ENCODE results near the gene CSMD2.

The CSMD2 gene

GRCh38 chr1:33948291-33948690 lies 216.7 kb downstream of the CSMD2 start:
- no peak for DNase-seq

GRCh38 chr1:33946836-33947235 lies 218.2 kb downstream of the CSMD2 start:
- DNase-seq = no peak

DNA sequence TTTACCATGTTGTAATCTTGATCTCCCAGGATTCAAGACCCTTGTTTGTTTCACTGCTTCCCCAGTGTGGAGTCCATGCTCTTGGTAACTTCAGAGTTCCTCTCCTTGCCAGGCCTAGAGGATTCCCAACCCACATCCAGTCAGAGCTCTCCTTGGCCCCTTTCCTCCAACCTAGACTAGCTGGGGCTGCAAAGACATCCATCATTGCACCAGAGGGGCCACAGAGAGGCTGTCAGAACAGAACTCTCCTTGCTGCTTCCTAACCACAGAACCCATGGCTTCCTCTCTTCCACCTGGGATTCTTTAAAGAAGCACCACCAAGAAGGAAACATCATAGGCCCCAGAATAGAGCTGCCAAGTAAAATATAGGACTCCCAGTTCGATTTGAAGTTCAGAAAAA lies 220.2 kb downstream of the CSMD2 start:
- no peak for DNase-seq

DNA sequence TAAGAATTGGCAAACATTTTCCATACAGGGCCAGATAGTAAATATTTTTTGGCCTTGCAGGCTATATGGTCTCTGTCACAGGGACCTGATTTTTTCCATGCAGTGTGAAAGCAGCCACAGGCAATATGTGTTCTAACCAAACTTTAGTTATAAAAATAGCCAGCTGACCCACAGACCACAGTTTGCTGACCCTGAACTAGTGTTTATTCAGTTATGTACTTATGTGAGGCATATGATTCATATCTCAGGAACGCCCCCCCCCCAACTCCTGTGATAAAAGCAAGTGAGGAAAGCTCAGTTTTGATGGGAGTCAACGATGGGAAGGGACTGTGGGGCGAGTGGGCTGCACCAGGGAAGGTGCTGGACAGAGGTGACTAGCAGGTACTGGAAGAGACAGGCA lies 221.1 kb downstream of the CSMD2 start:
- no peak for DNase-seq

GRCh38 chr1:33932871-33933270 lies 232.2 kb downstream of the CSMD2 start:
- no peak for DNase-seq

- DNase-seq = no peak
These were observed 233.9 kb downstream of the CSMD2 start for GRCh38 chr1:33931111-33931475.

DNA sequence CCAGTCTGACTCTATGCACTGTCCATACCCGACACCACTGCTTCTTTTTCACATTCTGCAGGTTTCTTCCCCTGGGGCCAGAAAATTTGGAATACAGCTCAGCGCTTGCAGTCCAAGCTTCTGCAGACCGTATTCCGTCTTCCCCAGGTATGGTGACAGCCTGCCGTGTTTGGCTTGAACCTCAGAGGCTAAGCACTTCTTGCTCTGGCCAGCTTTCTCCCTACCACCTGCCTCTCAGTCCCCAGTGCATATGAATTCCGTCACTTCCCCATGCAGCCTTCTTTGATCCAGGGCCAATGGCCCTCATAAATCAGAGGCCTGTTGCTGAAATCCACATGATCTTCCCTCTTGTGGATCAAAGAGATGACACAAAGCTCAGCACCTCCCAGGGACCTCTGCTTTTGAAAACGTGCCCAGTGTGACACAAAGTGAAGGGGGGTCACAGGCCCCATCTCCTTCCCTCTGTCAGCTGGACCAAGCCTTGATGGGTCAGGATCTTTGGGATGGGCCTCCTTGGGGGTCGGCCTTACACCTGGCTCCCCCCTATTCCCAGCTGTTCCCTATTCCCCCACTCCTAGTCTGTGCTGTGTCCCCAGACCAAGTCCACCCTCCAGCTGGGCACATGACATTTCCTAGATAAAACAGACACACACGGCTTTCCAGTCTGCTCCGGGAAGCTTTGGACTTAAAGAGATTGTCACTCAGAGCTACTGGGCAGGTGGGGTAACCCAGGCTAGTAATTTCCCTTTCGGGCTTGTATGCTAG lies 234.5 kb downstream of the CSMD2 start:
- no peak for DNase-seq

GRCh38 chr1:33928251-33928650 lies 236.8 kb downstream of the CSMD2 start:
- DNase-seq = no peak

GRCh38 chr1:33927721-33928120 lies 237.3 kb downstream of the CSMD2 start:
- no peak for DNase-seq

GRCh38 chr1:33925586-33925985 lies 239.4 kb downstream of the CSMD2 start:
- no peak for DNase-seq

- no peak for DNase-seq
These were observed 243.7 kb downstream of the CSMD2 start for GRCh38 chr1:33921281-33921680.

GRCh38 chr1:33918368-33918767 lies 246.7 kb downstream of the CSMD2 start:
- no peak for DNase-seq

DNA sequence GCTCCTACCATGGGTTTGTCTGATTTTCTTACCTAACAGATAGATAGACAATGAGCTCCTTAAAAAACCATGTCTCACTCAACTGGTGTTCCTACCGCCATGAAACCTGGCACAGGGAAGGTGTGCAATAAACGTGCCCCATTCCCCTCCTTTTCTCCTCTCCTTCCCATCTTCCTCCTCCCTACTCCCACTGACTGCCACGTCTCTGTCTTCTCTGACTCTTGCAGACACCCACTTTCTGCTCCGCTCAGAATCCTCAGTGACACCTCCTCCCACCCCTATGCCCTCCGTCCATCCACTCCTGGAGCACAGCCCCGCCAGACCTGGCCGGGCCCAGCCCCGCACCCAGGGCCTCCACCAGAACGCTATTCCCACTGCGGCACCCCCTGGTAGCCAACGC lies 248.2 kb downstream of the CSMD2 start:
- no peak for DNase-seq

GRCh38 chr1:33914531-33914930 lies 250.5 kb downstream of the CSMD2 start:
- no peak for DNase-seq

DNA sequence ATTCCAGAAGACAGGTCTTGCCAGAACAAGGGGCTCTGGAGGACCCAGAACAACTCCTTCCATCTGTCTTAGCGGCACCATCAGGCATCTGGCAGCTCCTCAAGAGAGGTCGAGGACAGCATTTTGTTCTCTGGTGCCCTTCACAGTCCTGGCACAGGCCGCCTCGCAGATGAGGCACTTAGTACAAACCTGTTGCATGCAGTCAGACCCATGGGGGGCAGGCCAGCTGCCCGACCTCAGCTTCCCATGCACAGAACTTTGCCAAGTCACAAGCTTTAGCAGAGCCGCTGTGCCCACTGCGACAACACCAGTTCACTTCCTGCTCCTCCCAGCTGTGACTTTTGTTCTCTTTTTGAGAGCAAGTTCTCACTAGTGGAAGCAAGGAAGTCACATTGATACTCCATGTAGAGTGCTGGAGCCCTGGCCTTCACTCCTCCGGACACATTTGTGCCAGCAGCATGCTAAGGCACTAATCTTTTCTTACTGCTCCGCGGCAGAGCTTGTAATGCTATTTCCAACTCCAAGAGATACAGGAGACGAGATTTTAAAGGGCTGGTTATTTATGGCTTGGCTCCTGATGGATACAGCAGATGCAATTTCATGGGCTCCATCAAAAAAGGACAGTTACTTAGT lies 256.6 kb downstream of the CSMD2 start:
- DNase-seq = no peak

DNA sequence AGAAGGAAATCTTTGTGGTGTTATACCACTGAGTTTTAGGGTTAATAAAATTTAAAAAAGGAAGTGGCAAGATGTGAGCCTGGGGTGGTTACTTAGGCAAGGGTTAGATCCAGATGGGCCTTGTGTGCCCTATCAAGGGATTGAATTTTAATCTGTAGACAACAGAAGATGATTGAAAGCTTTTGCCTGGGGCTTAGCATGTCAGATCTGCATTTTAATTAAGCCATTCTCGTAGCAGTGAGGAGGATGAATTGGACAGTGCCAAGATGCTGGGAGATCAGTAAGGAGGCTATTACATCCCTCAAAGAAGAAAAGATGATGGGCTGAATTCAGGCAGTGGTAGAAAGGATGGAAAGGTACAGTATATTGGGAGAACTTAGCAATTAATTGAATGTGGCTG lies 258.9 kb downstream of the CSMD2 start:
- DNase-seq = no peak

- no peak for DNase-seq
These were observed 259.8 kb downstream of the CSMD2 start for GRCh38 chr1:33905241-33905640.

- no peak for DNase-seq
These were observed 261.8 kb downstream of the CSMD2 start for GRCh38 chr1:33903210-33903589.

DNA sequence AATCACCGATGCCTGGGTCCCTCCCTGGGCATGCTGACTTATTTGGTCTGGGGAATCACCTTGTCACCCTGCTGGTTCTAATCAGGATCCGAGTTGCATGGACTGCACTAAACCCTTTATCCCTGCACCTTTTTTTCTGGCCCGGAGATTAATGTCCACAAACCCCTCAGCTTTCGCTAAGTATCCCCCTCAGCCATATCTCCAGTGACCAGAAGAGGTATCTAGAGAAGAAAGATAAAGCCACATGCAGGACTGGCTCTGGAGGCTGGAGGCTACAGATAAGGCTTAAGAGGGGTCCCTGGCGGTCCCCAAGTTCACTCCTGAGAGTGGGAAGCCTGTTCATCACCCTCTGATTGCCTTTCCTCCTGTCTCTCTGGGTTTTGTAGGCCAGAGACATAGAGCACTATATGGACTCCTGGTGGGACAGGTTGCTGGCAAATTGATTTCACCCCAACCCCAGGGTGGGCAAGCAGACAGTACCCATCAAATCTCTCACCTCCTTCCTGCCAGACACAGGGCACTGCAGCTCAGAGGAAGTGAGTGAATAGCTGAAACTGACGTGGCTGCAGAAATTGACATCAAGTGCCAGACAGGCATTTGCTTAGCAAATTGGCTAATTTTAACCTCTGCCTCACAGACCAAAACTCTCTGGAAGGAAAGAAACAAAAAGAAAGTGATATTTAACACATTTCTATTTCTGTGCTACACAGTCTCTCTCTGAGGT lies 262.4 kb downstream of the CSMD2 start:
- no peak for DNase-seq

GRCh38 chr1:33899746-33900145 lies 265.3 kb downstream of the CSMD2 start:
- no peak for DNase-seq

GRCh38 chr1:33898881-33899280 lies 266.1 kb downstream of the CSMD2 start:
- no peak for DNase-seq

GRCh38 chr1:33898406-33898805 lies 266.6 kb downstream of the CSMD2 start:
- DNase-seq = no peak

GRCh38 chr1:33897092-33897725 lies 267.8 kb downstream of the CSMD2 start:
- DNase-seq = no peak

DNA sequence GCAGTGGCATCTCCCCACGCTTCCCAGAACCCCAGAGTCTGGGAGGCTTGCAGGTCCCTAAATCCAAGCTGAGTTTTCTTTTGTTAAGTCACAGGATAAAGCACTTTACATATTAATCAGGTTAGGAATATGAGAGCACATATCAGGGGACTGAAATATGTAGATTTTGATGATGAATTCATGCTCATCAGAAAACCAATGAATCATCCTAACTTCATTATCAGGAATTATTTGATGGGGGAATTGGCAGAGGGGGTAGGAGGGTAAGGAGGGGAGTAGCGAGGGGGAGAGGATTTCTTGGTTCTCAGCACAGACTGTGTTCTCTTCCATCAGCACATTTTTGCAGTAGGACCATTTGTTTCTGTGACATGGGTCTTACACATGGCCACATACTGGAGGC lies 269.1 kb downstream of the CSMD2 start:
- no peak for DNase-seq

All from activated CD4-positive, alpha-beta T cell treated with anti-CD3 and anti-CD28 coated beads, Interleukin-2, amount 50 U/mL, for 16 hours (primary cell).